T-helper 2 cell treated with Interferon-gamma antibody and Interleukin-4, amounts not matched to agents 5 μg/mL and 100 μg/mL, for 36 hours (primary cell): ENCODE results near the gene GNAZ.

Experiments
- DNase-seq: peaks from one replicate; pipeline ENCODE4 v3.0.0; 2021; ENCODE audit warnings: low spot score
- H3K27ac Mint-ChIP-seq: one replicate; pipeline ENCODE4 v1.8.0; 2021; ENCODE audit warnings: mild to moderate bottlenecking, mixed read lengths
- H3K27me3 Mint-ChIP-seq: one replicate; pipeline ENCODE4 v1.8.0; 2021; ENCODE audit warnings: low read depth, mixed read lengths
- H3K36me3 Mint-ChIP-seq: one replicate; pipeline ENCODE4 v1.8.0; 2021; ENCODE audit warnings: low read depth, mixed read lengths
- H3K4me1 Mint-ChIP-seq: one replicate; pipeline ENCODE4 v1.8.0; 2021; ENCODE audit warnings: low read depth, mixed read lengths
- H3K4me3 Mint-ChIP-seq: one replicate; pipeline ENCODE4 v1.8.0; 2022; ENCODE audit warnings: mild to moderate bottlenecking, moderate library complexity, mixed read lengths
- H3K9me3 Mint-ChIP-seq: one replicate; pipeline ENCODE4 v1.8.0; 2021; ENCODE audit warnings: mixed read lengths

GNAZ gene

GRCh38 chr22:23145878-23146470 lies 75.7 kb downstream of the GNAZ start:
- Mint-ChIP-seq H3K4me1 (peaks cover 21% of the 10 kb centered on the region), H3K9me3 (no peaks in the 10 kb centered on the region)

DNA sequence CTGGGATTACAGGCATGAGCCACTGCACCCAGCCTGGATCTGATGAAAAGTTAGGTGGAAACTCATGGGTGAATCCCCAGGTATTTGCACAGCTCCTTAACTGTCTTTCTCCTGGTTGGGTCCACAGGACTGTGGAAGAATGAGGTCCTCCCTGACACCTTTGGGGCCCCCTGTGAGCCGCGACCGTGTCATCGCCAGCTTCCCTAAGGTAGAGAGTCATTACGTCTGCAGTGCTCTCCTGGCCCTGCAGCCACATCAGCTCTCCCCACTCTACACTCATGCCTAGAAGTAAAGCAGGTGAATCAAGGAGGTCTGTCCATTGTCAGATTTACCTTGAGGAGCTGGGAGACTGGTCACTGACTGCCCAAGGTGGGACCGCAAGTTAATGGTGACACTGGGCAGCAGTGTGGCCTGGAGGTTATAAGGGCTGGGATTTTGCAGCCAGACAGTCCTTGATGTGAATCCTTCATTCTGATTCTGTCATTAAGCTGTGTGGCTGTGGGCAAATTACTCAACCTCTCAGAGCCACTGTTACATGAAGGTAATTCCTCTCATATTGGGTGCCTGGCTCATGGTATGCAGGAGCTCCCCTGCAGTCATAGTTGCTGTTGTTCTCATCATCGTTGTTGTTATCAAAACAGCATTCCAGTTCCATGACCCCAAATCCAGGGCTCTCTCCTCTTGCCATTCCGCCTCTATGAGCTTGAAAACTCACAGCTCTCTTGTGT lies 76.3 kb downstream of the GNAZ start:
- no peak for DNase-seq
- H3K4me1 Mint-ChIP-seq, result peaks cover 17% of the 10 kb centered on the region

More at GRCh38 chr22:23145878-23146470, 75.7 kb downstream of the GNAZ start:
- no peak for DNase-seq
- no peak overlapping the region for H3K27ac Mint-ChIP-seq
- H3K36me3 Mint-ChIP-seq, result no peaks in the 10 kb centered on the region
- H3K27me3 Mint-ChIP-seq, result peaks cover 11% of the 10 kb centered on the region
- no peak overlapping the region for H3K4me3 Mint-ChIP-seq

DNA sequence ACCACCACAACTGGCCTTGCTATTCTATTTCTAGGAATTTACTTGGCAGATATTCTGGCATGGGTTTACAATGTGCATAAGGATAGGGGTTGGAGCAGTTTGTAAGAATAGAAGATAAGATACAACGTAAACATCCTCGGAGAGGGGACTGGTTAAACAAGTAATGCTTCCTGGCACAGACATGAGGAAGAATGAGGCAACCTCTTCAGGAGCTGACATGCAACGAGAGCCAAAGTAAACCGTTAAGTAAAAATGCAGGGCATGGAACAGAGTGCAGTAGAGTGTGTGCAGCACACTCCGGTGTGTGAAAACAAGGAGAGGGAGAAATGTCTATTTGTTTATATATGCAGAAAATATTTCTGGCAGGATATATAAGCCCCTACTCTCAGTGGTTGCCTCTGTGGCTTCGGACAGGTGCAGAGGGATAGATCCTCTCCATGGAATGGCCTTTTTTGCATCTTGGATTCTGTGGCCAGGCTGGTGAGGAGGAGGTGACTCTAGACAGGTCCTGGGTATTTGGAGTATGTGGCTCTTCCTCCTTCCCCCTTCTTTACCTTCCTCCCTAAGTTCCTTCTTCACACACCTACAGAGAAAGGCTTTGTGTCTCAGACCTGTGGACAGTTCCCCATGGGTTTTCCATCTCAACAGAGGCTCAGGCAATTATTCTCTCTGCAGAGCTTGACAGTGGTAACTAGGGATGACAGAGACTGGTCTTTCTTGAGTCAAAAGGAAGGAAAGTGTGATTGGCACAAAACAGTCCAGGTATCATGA lies 77.5 kb downstream of the GNAZ start:
- Mint-ChIP-seq H3K4me1 (peaks cover 9% of the 10 kb centered on the region), H3K27ac (peak overlapping the region; percentile 45), H3K27me3 (peaks cover 11% of the 10 kb centered on the region), H3K9me3 (no peaks in the 10 kb centered on the region), H3K4me3 (no peak overlapping the region), H3K36me3 (no peaks in the 10 kb centered on the region)
- no peak for DNase-seq

More for the DNA sequence above, 76.3 kb downstream of the GNAZ start:
- H3K27me3 Mint-ChIP-seq, result peaks cover 11% of the 10 kb centered on the region
- no peaks in the 10 kb centered on the region for H3K36me3 Mint-ChIP-seq
- H3K9me3 Mint-ChIP-seq, result no peaks in the 10 kb centered on the region
- no peak overlapping the region for H3K4me3 Mint-ChIP-seq
- H3K27ac Mint-ChIP-seq, result no peak overlapping the region

DNA sequence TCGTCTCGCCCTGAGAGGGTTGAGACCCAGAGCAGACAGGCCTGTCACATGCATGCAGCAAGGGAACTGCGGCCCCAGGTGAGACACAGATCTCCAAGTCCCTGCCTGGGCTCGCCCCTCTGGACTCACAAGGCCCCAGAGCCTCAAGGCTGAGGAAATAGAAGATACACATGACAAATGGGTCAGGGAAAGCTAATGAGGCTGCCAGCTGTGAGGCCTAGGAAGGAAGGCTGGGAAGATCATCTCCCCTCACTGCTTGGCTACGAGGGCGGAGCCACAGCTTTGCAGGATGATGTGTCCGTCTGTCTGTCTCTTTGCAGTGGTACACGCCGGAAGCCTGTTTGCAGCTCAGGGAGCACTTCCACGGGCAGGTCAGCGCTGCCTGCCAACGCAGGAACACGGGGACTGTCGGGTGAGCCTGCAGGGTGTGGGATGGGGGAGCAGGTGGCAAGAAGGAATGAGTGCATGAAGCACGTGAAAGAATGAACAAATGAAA lies 79.5 kb downstream of the GNAZ start:
- no peaks in the 10 kb centered on the region for H3K36me3 Mint-ChIP-seq
- no peak for DNase-seq
- peaks cover 4% of the 10 kb centered on the region for H3K27me3 Mint-ChIP-seq
- no peak overlapping the region for H3K4me3 Mint-ChIP-seq
- H3K27ac Mint-ChIP-seq, result no peak overlapping the region
- peaks cover 6% of the 10 kb centered on the region for H3K4me1 Mint-ChIP-seq
- no peaks in the 10 kb centered on the region for H3K9me3 Mint-ChIP-seq

DNA sequence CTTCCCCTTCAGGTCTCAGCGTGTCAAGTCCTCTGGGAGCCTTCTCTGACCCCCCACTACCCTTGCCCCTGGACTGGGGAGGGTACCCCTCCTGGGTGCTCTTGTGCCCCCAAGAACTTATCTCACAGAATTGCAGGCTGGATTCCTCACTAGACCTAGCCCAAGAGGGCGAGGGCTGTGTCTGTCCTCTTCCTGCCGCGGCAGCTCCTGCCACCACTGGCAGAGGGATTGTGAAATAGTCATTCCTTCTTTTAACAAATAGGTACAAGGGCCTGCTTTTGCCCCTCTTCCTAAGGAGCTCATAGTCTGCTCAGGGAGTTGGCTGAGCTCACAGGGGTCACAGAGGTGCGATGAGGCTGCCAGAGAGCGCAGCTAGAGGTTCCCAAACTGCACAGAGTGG lies 80.4 kb downstream of the GNAZ start:
- Mint-ChIP-seq H3K36me3 (no peaks in the 10 kb centered on the region), H3K4me1 (peaks cover 4% of the 10 kb centered on the region), H3K4me3 (no peak overlapping the region), H3K27ac (no peak overlapping the region), H3K27me3 (peaks cover 4% of the 10 kb centered on the region), H3K9me3 (no peaks in the 10 kb centered on the region)
- DNase-seq, result no peak

DNA sequence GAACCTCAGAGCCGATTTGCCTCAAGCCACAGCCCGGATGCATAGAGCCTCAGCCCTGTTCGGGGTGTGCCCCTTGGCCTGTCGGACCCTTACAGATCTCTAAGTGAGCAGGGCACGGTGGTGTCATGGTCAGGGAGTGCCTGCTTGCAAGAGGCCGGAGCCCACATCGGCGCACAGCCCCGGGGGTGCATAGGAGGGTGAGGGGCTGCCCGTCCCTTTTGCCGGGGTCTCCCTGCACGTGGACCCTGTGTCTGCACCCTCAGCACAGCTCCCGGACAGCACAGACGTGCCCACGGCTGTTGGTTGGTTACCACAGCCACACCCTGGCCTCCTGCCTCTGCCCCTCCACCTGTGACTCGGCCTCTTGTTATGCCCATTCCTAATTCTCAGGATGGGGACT lies 81.5 kb downstream of the GNAZ start:
- Mint-ChIP-seq H3K9me3 (no peaks in the 10 kb centered on the region), H3K4me1 (peaks cover 4% of the 10 kb centered on the region), H3K27me3 (peaks cover 4% of the 10 kb centered on the region), H3K27ac (no peak overlapping the region), H3K4me3 (no peak overlapping the region), H3K36me3 (no peaks in the 10 kb centered on the region)
- no peak for DNase-seq

DNA sequence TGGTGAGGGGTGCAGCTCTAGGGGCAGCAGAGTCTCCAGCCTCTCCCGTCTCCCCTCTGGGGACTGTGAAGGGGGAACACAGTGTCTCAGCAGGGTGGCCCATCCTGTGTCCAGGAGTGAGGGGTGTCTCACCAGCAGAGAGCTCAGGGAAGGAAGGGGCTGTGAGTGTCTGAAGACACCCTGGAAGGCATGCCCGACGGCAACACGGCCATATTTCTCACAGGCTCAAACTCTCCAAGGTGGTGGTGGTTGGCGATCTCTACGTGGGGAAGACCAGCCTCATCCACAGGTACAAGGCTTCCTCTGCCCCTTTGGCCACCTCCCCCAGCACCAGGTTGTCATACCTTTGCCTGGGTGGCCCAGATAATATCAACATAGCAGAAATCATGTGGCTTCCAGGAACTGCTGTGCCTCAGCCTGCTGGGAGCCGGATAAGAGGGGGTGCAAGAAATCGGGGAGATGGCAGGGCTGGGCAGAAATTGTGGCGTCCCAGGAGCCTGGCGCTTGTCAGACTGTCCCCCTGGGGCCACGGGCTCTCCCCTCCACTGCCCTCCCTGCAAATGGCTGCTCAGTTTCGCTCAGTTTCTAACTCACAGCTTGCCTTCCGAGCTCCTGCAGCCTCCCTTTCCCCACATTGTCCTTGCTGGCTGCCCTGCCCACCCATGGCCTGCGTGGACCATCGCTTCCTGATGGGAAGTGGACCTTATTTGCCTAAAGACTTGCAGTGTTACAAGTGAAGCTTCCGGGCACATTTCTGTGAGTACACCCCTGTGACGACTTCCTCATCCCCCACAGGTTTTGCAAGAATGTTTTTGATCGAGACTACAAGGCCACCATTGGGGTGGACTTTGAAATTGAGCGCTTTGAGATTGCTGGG lies 82.2 kb downstream of the GNAZ start:
- Mint-ChIP-seq H3K36me3 (no peaks in the 10 kb centered on the region), H3K9me3 (no peaks in the 10 kb centered on the region), H3K27me3 (peaks cover 3% of the 10 kb centered on the region), H3K4me3 (no peak overlapping the region), H3K4me1 (peaks cover 4% of the 10 kb centered on the region), H3K27ac (no peak overlapping the region)
- DNase-seq, result no peak

DNA sequence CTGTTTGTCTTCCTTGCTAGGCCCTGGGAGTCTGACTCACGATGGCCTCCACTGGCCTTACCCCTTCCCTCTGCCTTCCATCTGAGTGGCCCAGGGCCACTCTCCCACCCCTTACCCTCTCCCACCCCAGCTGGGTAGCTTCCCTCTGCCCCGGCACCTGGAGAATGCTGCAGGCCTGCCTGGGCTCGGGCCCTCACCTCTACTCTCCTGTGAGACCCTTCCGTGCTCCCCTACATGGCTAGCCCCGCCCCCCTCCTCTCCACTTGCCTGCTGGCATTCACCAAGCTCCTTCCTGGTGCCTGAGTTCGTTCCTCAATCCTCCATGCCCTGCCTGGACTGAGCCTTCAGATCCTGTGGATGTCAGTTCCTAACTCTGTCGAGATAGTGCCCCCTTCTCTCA lies 83.7 kb downstream of the GNAZ start:
- no peak overlapping the region for H3K4me3 Mint-ChIP-seq
- no peaks in the 10 kb centered on the region for H3K27me3 Mint-ChIP-seq
- H3K4me1 Mint-ChIP-seq, result peaks cover 4% of the 10 kb centered on the region
- no peak for DNase-seq
- no peaks in the 10 kb centered on the region for H3K36me3 Mint-ChIP-seq
- H3K27ac Mint-ChIP-seq, result no peak overlapping the region
- no peaks in the 10 kb centered on the region for H3K9me3 Mint-ChIP-seq

DNA sequence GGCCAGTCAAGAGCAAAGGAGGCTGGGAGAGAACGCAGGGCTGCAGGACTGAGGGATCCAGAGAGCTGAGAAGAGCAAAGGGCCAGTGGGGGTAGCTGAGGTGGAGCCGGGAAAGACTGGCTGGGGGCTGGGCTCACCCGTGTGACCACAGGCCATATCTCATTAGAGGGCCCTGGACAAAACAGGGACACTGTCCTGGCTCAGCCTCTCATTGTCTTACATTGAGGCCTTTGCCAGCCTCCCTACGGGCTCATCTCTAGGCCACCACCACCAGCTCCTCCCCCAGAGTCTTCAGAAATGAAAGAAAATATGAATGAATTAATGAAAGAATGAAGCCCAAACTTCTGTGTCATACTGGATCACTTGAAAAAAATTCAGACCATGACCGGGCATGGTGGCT lies 84.1 kb downstream of the GNAZ start:
- peaks cover 4% of the 10 kb centered on the region for H3K4me1 Mint-ChIP-seq
- DNase-seq, result no peak
- no peaks in the 10 kb centered on the region for H3K27me3 Mint-ChIP-seq
- no peaks in the 10 kb centered on the region for H3K36me3 Mint-ChIP-seq
- no peak overlapping the region for H3K4me3 Mint-ChIP-seq
- no peak overlapping the region for H3K27ac Mint-ChIP-seq
- H3K9me3 Mint-ChIP-seq, result no peaks in the 10 kb centered on the region

DNA sequence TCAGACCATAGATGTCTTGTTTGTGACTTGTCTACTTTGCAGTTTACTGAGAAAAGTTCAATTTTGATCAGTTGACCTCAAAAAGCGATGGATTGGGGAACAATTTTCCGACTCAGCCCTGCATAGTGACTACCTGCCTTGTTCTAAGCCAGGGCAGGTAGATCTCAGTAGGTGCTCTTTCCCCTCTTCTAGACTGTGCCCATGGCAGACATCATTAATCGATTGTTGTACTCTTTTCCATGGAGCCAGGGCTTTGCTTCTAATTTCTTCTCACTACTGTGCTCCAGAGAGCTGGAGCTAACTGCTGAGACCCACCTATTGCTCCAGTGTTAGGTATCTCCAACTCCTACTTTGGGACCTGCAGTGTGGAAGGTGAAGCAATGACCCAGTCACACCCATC lies 84.8 kb downstream of the GNAZ start:
- Mint-ChIP-seq H3K4me1 (peaks cover 4% of the 10 kb centered on the region), H3K36me3 (no peaks in the 10 kb centered on the region), H3K9me3 (no peaks in the 10 kb centered on the region), H3K4me3 (no peak overlapping the region), H3K27ac (no peak overlapping the region), H3K27me3 (no peaks in the 10 kb centered on the region)
- DNase-seq, result no peak

GRCh38 chr22:23155831-23156230 lies 85.5 kb downstream of the GNAZ start:
- Mint-ChIP-seq H3K27me3 (no peaks in the 10 kb centered on the region), H3K27ac (no peak overlapping the region), H3K9me3 (no peaks in the 10 kb centered on the region), H3K4me3 (no peak overlapping the region), H3K4me1 (peaks cover 4% of the 10 kb centered on the region), H3K36me3 (no peaks in the 10 kb centered on the region)
- no peak for DNase-seq

DNA sequence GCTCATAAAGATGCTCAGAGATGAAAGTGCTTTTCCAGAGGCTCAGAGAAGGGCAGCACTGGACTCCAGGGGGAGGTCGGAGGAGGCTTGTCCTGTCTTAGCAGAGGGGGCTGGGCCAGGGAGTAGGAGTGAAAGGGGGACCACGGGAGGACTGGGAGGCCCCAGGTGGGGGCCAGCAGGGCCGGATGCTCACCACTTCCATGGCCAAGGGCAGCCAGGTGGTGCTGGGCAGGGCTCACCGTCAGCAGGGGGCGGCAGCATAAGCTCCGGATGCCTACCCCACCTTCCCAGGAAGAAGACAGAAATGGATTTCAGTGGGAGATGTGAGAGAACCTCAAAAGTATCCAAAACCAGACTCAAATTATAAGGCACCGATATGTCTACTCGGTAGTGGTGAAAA lies 86.0 kb downstream of the GNAZ start:
- Mint-ChIP-seq H3K36me3 (no peaks in the 10 kb centered on the region), H3K4me1 (peaks cover 4% of the 10 kb centered on the region), H3K4me3 (no peak overlapping the region), H3K27me3 (no peaks in the 10 kb centered on the region), H3K9me3 (no peaks in the 10 kb centered on the region), H3K27ac (no peak overlapping the region)
- DNase-seq, result no peak

DNA sequence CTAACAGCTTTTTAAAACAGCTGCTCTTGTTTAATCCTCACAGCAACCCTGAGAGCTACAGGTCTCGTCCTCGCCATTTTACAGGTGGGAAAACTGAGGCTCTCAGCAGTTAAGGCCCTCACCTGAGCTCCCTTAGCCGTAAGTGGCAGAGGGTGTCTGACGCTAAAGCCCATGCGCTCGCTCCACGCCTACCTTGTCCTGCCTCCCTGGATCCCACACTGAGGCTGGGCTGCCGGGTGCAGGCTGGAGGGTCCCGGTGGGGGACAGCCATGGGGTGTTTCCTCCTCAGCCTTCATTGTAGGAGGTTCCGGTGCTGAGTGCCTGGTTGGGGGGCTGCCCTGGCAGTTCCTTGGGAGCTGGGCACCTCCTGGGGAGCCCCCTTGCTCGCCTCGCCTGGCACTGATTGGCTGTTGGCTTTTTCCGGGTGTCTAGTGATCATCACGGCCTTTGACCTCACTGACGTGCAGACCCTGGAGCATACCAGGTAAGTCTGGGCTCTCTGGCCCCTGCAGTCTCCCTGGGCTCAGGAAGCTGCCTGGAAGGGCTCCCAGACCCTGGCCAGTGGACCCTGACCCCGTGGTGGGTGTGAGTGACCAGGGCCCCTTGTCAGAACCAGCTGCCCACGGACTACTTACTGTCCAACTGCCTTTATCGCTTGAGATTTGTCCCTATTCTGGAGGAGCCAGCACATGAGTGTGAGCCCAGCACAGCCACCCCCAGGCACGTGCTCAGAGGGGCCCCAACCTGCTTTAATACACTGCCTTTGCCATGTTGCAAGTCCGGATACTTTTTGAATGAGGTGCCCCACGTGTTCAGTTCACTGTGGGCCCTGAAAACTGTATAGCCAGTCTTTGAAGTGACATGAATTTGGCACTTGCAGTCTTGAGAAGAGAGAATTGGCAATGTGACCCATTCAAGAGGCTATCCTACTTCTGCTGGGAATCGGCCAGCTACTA lies 87.5 kb downstream of the GNAZ start:
- Mint-ChIP-seq H3K27ac (no peak overlapping the region), H3K9me3 (no peaks in the 10 kb centered on the region), H3K4me3 (no peak overlapping the region), H3K36me3 (no peaks in the 10 kb centered on the region), H3K4me1 (peaks cover 4% of the 10 kb centered on the region), H3K27me3 (no peaks in the 10 kb centered on the region)
- no peak for DNase-seq
